C4-2B (cell line): Measurements from ENCODE around the gene RCAN1.

ENCODE experiments used
- CTCF ChIP-seq: fragments of 450-650 bp; conservative IDR thresholded peaks from 2 replicates; pipeline ENCODE4 v1.5.1; 2017; ENCODE audit warnings: mild to moderate bottlenecking
- ZFX ChIP-seq: fragments of 450-650 bp; IDR thresholded peaks from 2 replicates; pipeline ENCODE4 v1.6.1; 2017

GRCh38 chr21:34511787-34512455 is 103.0 kb downstream of the RCAN1 start, which contains the start of gene KCNE1:
- no peak for TF ChIP-seq CTCF
- TF ChIP-seq ZFX, result no peak
